ENCODE results near the gene SNURF.
"Not testable (repeated sequence)": the region's sequence is repeated elsewhere in the genome, so short reads cannot be mapped to it uniquely, and the experiment has no call there.

GRCh38 chr15:24922781-24923180 is 32.0 kb upstream of the SNURF start:
- not testable (repeated sequence) for TF ChIP-seq POLR2A, SPI1 (IDR thresholded peaks at IDR 0.05; ENCODE audit: low read depth, low read length)
